HPDE6-E6E7 (cell line): ENCODE measurements around the gene MRC1.

Experiments used
- DNase-seq: peaks from one replicate; pipeline ENCODE4 v3.0.0; 2011; ENCODE audit warnings: missing footprints; ENCODE audit errors: extremely low spot score

Gene MRC1

GRCh38 chr10:17847585-17848296, 38.6 kb downstream of the MRC1 start:
- DNase-seq: no peak

- no peak for DNase-seq
Observed at GRCh38 chr10:17848646-17849045, 39.5 kb downstream of the MRC1 start.

- no peak for DNase-seq
Observed at GRCh38 chr10:17850501-17850900, 41.4 kb downstream of the MRC1 start.

- DNase-seq: no peak
Observed at GRCh38 chr10:17851611-17852010, 42.5 kb downstream of the MRC1 start.

DNA sequence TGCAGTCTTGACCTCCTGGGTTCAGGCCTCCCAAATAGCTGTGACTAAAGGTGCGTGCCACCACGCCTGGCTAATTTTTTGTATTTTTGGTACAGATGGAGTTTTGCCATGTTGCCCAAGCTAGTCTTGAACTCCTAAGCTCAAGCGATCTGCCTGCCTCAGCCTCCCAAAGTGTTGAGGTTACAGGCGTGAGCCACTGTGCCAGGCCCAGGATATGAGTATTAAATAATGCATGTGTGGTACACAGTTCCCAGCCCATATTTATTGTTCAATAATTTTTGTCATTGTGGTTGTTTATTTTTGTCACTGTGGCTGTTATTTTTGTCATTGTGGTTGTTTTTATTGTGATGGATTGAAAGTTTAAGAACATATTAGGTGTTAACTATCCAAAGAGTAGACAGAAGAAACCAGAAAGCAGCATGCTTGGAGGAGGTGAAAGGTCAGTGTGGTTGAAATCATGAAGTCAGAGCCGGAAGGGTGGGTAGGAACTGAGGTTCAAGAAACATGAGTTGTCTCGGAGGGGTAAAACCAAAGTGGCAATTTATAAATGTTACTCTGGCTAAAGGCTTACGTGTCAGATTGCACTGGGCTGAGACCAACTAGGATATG, 45.0 kb downstream of the MRC1 start:
- DNase-seq: no peak

GRCh38 chr10:17857040-17857439, 47.9 kb downstream of the MRC1 start:
- no peak for DNase-seq

DNA sequence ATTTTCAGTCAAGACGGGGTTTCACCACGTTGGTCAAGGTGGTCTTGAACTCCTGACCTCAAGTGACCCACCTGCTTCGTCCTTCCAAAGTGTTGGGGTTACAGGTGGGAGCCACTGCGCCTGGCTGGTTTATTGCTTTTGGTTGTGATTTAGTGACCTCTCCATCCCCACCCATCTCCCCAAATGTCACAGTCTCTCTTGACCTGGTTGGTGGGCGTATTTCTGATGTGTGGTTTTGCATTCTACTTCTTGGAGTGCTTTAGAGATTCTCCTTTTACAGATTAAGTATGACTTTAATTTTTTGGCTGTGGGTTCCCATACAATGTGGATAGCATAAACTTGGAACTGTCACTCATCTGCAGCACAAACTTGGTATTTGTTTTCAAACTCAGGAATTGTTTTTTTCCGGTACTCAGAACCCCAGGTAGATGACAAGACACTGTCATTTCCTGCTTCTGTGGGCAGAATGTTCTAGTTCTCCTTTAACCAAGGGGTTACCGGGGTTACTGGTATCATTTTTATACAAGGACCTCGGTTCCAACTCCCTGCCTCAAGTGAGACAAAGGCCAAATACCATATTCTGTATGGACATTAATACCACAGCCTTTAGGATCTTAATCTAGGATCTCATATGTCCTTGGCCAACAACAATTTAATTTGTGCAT, 50.5 kb downstream of the MRC1 start:
- DNase-seq: no peak

DNA sequence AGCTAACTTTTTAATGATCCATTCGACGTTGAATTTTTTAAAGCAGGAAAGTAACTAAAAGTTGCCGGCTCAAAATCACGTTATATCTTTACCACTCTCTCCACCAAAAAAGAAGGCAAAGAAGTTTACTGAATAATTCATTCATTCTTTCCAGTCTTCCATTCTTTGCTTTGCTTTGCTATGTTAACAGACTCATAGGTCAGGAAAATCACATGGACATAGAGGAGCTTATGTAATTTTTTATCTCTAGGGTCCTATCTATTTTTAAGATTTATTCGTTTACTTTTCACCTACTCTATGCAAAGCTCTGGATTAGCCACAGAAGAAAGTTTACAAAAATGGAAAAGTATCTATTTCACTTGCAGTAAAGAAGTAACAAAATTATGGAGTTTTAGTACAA, 52.6 kb downstream of the MRC1 start:
- DNase-seq: no peak

DNA sequence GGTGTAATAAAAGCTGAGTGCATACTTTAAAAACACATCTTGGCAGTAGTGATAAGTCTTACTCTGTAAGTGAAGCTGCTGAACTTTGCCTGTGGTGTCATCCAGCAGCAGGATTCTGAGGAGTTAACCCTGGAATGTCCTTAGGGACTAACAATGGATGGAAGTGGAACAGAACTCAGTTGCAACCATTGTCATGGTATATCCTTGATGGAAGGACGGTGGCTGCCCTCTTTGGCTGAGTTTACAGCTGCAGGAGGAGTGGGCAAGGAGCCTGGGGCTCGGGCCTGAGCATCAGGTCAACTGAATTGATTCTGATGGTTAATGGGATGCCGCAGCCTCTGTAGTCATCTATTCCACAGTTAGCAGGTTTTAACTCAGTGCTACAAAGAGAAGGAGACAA, 56.2 kb downstream of the MRC1 start:
- DNase-seq: no peak

DNA sequence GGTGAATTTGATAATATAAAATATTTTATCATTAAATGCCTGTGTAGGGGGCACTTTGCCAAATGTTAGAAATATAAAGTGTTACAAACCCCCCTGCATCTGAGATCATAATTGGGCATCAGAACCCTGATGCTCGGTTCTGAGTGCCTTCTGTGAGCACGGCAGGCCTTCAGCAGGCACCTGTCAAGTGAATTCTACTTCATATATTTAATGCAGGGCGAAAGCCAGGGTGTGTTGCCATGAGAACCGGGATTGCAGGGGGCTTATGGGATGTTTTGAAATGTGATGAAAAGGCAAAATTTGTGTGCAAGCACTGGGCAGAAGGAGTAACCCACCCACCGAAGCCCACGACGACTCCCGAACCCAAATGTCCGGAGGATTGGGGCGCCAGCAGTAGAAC, 57.2 kb downstream of the MRC1 start:
- DNase-seq: no peak

DNA sequence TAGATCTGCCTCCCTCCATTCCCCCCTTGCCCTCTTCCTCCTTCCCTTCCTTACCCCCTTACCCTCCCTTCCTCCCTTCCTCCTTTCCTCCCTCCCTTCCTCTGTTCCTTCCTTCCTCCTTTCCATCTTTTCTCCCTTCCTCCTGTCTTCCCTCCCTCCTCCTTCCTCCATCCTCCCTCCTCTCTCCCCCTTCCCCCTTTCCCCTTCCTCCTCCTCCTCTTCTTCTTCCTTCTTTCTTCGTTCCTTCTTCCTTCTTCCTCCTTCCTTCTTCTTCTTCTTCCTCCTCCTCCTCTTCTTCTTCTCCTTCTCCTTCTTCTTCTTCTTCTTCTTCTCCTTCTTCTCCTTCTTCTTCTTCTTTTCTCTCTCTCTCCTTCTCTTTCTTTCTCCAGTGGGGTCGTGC, 57.9 kb downstream of the MRC1 start:
- no peak for DNase-seq

DNA sequence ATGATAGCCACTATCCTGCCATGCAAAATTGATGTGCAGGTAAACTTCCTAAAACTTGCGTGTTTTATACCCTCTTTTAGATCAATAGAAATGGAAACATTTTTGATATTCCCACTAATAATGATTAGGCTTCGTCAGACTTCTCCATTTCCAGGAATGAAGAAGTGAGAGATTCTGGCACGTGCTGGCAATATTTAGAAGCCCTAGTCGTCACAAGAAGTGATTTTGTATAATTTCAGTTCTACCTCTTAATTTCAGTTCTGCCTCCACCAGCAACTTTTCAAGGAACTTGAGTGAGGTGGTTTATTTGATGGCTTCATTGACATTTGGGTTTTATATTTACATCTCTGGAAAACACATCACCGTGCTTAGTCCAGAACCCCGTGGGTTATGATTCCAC, 61.9 kb downstream of the MRC1 start:
- DNase-seq: no peak

GRCh38 chr10:17872191-17873091, 63.3 kb downstream of the MRC1 start:
- no peak for DNase-seq

GRCh38 chr10:17873946-17874345, 64.8 kb downstream of the MRC1 start:
- no peak for DNase-seq

DNA sequence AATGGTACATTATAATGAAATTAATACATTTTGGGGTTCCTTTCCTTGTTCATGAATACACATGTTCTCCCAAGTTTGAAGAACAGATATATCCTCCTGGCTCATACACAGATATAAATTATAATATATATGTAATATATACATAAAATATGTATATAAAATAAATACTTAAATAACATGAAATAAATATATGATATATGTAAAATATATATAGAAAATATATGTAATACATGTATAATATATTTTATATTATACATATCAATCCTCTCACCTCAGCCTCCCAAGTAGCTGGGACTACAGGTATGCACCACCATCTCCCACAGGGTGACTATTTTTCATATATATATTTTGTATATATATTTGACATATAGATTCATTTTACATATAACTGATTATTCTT, 68.0 kb downstream of the MRC1 start:
- no peak for DNase-seq

GRCh38 chr10:17878896-17879295, 69.7 kb downstream of the MRC1 start:
- no peak for DNase-seq

DNA sequence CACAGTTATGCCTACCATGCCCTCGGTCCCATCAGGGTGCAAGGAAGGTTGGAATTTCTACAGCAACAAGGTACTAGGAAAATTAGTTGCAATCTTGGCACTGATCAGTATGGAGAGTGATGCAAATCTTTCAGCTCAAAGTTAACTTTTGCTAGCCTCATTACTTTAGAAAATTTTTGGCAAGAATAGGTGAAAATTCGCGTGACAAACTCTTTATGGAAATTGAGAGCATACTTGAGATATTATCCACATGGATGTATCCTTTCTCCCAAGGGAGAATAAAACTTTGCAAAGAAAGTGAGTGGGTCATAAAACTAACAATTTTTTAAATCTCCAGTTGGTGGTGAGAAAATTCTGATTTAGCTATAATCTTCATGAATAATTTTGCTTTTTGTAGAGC, 71.5 kb downstream of the MRC1 start:
- DNase-seq: no peak

GRCh38 chr10:17882557-17882956, 73.4 kb downstream of the MRC1 start:
- DNase-seq: no peak

DNA sequence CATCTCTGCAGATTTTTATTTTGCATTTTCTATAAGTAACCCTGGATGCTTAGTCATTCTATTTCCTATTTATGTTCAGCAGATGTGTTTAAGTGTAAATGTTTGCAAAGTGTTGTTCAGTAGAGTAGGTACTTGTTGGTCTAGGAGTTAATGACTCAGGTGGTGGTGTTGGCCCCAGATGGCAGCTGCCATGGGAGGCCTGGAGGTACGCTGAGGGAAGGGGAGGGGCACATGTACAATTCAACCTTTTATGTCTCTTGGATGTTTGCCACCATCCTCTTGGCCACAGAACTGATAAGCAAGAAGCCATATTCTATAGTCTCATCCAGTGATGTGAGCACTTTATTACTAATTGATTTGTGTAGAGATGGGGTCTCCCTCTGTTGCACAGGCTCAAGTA, 74.5 kb downstream of the MRC1 start:
- no peak for DNase-seq

DNA sequence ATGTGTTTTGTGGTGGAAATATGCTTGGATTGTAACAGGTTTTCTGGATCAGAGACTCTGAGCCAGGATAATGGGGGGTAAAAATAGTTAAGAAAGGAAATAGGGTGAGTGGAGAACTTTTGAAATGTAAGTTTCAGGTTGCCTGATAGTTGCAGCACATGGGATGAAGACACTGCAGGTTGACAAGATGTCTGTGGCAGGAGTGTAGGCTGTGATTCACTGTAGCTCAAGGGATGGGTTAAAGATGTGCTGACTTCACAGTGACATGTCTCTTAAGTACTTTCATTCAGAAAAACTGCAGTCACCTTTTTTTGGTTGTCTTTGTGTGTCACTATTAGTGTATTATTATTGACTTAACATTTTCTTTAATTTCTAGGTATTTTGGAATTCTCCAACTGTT, 79.0 kb downstream of the MRC1 start:
- DNase-seq: no peak

DNA sequence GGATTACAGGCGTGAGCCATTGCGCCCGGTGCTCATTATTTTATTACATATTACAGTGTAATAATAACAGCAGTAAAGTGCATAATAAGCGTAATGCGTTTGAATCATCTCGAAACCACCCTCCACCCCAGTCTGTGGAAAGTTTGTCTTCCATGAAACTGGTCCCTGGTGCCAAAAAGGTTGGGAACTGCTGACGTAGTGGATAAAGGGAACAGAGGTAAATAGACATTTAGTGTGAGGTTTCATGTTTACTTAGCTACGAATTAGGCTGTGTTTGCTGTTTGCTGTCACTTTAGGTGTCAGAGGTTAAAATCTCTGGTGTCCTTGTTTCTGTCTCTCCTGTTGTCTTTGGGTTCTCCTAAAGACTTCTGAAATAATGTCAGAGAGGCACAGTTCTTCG, 82.3 kb downstream of the MRC1 start:
- DNase-seq: no peak

DNA sequence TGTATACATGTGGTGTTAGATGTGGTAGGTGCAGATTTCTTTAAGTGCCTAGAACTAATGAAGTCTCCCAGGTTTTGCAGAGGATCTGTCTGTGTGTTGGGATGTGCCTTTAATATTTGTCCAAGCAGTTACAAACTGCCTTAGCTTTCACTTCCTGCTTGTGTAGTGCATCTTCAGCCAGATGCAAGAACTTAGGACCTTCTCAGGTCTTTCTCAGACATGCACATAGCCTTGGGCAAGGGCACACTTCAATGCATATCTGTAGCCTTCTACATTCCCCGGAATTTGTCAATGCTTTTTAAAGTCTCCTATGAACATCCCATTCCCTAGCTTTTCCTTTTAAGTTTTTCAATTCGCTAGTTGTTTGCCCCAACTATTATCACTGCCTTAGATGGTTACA, 95.4 kb downstream of the MRC1 start:
- no peak for DNase-seq
